Peyer's patch (tissue), 4 donors: ENCODE data around the gene CCR7.

Source experiments
- CTCF ChIP-seq, 6 experiments: fragments of 450-650 bp in 4 of 6; fragments of 200-600 bp in 2 of 6; sonication (generic) in 1 of 6; IDR thresholded peaks; one replicate each; pipeline ENCODE4 v1.5.1; 2017 to 2019; ENCODE audit warnings: antibody characterized with exemption in 6 of 6, mild to moderate bottlenecking in 3 of 6, moderate library complexity in 1 of 6
- POLR2A ChIP-seq, 2 donors: fragments of 450-650 bp; IDR thresholded peaks; one replicate each; pipeline ENCODE4 v1.5.1; 2017; ENCODE audit warnings: antibody characterized with exemption in 2 of 2, mild to moderate bottlenecking in 2 of 2, moderate library complexity in 2 of 2

GRCh38 chr17:40517286-40517662 is 48.0 kb downstream of the CCR7 start:
- TF ChIP-seq CTCF (IDR thresholded peaks at IDR 0.05), result no peak
- no peak for TF ChIP-seq POLR2A (IDR thresholded peaks at IDR 0.05)
